ENCODE measurements around the gene PIK3CB. TPM values are rescaled to one million over a fixed set of nuclear protein-coding genes. Genes with fewer than 3 reads are reported as not detected.
A peak's percentile ranks its signal among the peaks of the same experiment; 100 is the strongest.

Gene PIK3CB
- total RNA-seq, 1 experiment from 2014 or later = 73.9 TPM

DNA sequence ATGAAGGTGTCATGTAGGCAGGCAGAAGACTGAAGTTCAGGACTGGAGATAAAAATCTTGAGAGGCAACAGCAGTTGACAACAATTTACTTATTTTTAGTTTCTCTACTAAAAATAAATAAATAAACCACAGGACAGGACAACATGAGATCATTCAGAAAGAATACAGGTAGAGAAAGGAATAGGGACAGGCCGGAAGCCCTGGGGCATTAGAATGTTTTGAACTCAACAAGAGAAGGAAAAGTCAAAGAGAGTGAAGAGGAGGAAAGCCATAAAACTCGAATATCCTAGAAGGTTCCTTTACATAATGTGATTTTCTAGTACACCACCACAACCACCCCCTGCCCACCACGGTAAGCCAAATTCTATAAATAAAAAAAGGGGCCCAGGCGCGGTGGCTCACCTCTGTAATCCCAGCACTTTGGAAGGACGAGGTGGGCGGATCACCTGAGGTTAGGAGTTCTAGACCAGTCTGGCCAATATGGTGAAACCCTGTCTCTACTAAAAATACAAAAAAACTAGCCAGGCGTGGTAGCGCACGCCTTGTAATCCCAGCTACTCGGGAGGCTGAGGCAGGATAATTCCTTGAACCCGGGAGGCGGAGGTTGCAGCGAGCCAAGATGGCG, 4.7 kb downstream of the PIK3CB start:
- peaks cover 22% of the 10 kb centered on the region for H3K4me1 ChIP-seq (ENCODE audit: control insufficient read depth, insufficient read depth, low read length)
- no peaks in the 10 kb centered on the region for H3K36me3 ChIP-seq (ENCODE audit: control insufficient read depth, insufficient read depth, low read length)
- no peak overlapping the region for H3K4me3 ChIP-seq (ENCODE audit: low read depth in 2 of 2, low read length in 2 of 2)
- intact Hi-C loops (cut with micrococcal nuclease; ENCODE audit: unreplicated experiment) (no loop called here), in situ Hi-C loops (cut with HindIII; ENCODE audit: low pct_unique_long_range_greater_than_20kb, low sequenced_read_pairs) (no loop called here)
- H3K9me3 ChIP-seq (ENCODE audit: control insufficient read depth, insufficient read depth, low read depth, low read length) = no peaks in the 10 kb centered on the region
- ATAC-seq (no peak), DNase-seq (ENCODE audit: low read depth, low spot score) (no peak)
- TF ChIP-seq, protein P1, sequence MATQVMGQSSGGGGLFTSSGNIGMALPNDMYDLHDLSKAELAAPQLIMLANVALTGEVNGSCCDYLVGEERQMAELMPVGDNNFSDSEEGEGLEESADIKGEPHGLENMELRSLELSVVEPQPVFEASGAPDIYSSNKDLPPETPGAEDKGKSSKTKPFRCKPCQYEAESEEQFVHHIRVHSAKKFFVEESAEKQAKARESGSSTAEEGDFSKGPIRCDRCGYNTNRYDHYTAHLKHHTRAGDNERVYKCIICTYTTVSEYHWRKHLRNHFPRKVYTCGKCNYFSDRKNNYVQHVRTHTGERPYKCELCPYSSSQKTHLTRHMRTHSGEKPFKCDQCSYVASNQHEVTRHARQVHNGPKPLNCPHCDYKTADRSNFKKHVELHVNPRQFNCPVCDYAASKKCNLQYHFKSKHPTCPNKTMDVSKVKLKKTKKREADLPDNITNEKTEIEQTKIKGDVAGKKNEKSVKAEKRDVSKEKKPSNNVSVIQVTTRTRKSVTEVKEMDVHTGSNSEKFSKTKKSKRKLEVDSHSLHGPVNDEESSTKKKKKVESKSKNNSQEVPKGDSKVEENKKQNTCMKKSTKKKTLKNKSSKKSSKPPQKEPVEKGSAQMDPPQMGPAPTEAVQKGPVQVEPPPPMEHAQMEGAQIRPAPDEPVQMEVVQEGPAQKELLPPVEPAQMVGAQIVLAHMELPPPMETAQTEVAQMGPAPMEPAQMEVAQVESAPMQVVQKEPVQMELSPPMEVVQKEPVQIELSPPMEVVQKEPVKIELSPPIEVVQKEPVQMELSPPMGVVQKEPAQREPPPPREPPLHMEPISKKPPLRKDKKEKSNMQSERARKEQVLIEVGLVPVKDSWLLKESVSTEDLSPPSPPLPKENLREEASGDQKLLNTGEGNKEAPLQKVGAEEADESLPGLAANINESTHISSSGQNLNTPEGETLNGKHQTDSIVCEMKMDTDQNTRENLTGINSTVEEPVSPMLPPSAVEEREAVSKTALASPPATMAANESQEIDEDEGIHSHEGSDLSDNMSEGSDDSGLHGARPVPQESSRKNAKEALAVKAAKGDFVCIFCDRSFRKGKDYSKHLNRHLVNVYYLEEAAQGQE (IDR thresholded peaks at IDR 0.05; ENCODE audit: insufficient read depth in 1 of 2, low read depth in 2 of 2, low read length in 1 of 2) = no peak
- TF ChIP-seq, protein P2, sequence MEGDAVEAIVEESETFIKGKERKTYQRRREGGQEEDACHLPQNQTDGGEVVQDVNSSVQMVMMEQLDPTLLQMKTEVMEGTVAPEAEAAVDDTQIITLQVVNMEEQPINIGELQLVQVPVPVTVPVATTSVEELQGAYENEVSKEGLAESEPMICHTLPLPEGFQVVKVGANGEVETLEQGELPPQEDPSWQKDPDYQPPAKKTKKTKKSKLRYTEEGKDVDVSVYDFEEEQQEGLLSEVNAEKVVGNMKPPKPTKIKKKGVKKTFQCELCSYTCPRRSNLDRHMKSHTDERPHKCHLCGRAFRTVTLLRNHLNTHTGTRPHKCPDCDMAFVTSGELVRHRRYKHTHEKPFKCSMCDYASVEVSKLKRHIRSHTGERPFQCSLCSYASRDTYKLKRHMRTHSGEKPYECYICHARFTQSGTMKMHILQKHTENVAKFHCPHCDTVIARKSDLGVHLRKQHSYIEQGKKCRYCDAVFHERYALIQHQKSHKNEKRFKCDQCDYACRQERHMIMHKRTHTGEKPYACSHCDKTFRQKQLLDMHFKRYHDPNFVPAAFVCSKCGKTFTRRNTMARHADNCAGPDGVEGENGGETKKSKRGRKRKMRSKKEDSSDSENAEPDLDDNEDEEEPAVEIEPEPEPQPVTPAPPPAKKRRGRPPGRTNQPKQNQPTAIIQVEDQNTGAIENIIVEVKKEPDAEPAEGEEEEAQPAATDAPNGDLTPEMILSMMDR (IDR thresholded peaks at IDR 0.05) = no peak
- TF ChIP-seq TCF7L2 (IDR thresholded peaks at IDR 0.05; ENCODE audit: low read depth, low read length) = no peak
- no peak for TF ChIP-seq SIN3A (IDR thresholded peaks at IDR 0.05; ENCODE audit: borderline replicate concordance, insufficient read depth, low read depth, low read length)
- no peak for TF ChIP-seq POLR2AphosphoS5 (IDR thresholded peaks at IDR 0.05; ENCODE audit: low read depth, low read length)
- CTCF ChIA-PET = no interaction called here
- no peaks in the 10 kb centered on the region for H3K27me3 ChIP-seq (ENCODE audit: control insufficient read depth, insufficient read depth, low read length)
- H3K27ac ChIP-seq (ENCODE audit: low read length) = peak overlapping the region; percentile 4; the same call in 1 of the 2 replicates
- no TSS peak for BruUV-seq (replicated peaks)
- POLR2A ChIA-PET = no interaction called here

DNA sequence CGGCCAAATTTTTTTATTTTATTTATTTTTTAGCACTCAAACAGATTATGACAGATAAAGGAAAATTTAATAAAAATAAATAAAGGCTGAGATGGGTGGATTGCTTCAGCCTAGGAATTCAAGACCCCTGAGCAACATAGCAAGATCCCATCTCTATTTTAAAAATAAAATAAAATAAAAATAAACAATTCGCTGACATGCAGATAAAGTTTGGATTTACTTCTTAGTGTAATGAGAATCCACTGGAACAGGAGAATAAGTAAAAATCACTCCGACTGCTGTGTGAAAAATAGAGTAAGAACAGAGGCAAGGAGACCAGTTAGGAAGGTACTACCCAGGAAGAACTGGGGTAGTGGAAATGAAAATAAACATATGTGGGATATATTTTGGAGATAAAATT, 5.6 kb downstream of the PIK3CB start:
- in situ Hi-C loops (cut with HindIII; ENCODE audit: low pct_unique_long_range_greater_than_20kb, low sequenced_read_pairs) = no loop called here
- Histone ChIP-seq H3K4me3 (ENCODE audit: low read depth in 2 of 2, low read length in 2 of 2) (no peak overlapping the region), H3K27ac (ENCODE audit: low read length) (0 out of 2 replicates have a peak overlapping the region, but pooled peaks have one; percentile 30), H3K27me3 (ENCODE audit: control insufficient read depth, insufficient read depth, low read length) (no peaks in the 10 kb centered on the region), H3K9me3 (ENCODE audit: control insufficient read depth, insufficient read depth, low read depth, low read length) (no peaks in the 10 kb centered on the region), H3K36me3 (ENCODE audit: control insufficient read depth, insufficient read depth, low read length) (no peaks in the 10 kb centered on the region), H3K4me1 (ENCODE audit: control insufficient read depth, insufficient read depth, low read length) (peaks cover 31% of the 10 kb centered on the region)
- POLR2A ChIA-PET = no interaction called here
- intact Hi-C loops (cut with micrococcal nuclease; ENCODE audit: unreplicated experiment) = no loop called here
- TSS peak; percentile 12 for BruUV-seq (replicated peaks)
- TF ChIP-seq, protein P1 (IDR thresholded peaks at IDR 0.05; ENCODE audit: insufficient read depth in 1 of 2, low read depth in 2 of 2, low read length in 1 of 2) = no peak
- TF ChIP-seq SIN3A (IDR thresholded peaks at IDR 0.05; ENCODE audit: borderline replicate concordance, insufficient read depth, low read depth, low read length) = no peak
- no peak for TF ChIP-seq POLR2AphosphoS5 (IDR thresholded peaks at IDR 0.05; ENCODE audit: low read depth, low read length)
- TF ChIP-seq, protein P2 (IDR thresholded peaks at IDR 0.05) = no peak
- TF ChIP-seq TCF7L2 (IDR thresholded peaks at IDR 0.05; ENCODE audit: low read depth, low read length) = no peak
- CTCF ChIA-PET = no interaction called here
- DNase-seq (ENCODE audit: low read depth, low spot score) (no peak), ATAC-seq (no peak)
